A673 (cell line): ENCODE results near the gene PUS10.

ENCODE experiments used
- EZH2 ChIP-seq: fragments of 200-600 bp; sonication (generic); IDR thresholded peaks from 2 replicates; pipeline ENCODE4 v1.6.1; 2017; ENCODE audit warnings: borderline replicate concordance, low read depth, mild to moderate bottlenecking, mixed read lengths, antibody characterized with exemption, low read length; ENCODE audit not compliant: poor library complexity, severe bottlenecking
- TF ChIP-seq, protein P1 (sequence below): fragments of 300-800, 200-600 bp; sonication (generic); conservative IDR thresholded peaks from 2 replicates; pipeline ENCODE4 v1.5.1; 2017; ENCODE audit warnings: low read depth, mild to moderate bottlenecking, antibody characterized with exemption, low read length, moderate library complexity, mixed read lengths

GRCh38 chr2:61045226-61045625, 27.2 kb upstream of the PUS10 start:
- TF ChIP-seq, protein P1, sequence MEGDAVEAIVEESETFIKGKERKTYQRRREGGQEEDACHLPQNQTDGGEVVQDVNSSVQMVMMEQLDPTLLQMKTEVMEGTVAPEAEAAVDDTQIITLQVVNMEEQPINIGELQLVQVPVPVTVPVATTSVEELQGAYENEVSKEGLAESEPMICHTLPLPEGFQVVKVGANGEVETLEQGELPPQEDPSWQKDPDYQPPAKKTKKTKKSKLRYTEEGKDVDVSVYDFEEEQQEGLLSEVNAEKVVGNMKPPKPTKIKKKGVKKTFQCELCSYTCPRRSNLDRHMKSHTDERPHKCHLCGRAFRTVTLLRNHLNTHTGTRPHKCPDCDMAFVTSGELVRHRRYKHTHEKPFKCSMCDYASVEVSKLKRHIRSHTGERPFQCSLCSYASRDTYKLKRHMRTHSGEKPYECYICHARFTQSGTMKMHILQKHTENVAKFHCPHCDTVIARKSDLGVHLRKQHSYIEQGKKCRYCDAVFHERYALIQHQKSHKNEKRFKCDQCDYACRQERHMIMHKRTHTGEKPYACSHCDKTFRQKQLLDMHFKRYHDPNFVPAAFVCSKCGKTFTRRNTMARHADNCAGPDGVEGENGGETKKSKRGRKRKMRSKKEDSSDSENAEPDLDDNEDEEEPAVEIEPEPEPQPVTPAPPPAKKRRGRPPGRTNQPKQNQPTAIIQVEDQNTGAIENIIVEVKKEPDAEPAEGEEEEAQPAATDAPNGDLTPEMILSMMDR: no peak
- no peak for TF ChIP-seq EZH2
